ENCODE measurements around the gene SSPN. TPM values are rescaled to one million over a fixed set of nuclear protein-coding genes. Genes with fewer than 3 reads are reported as not detected.
A peak's percentile ranks its signal among the peaks of the same experiment; 100 is the strongest.

The SSPN gene
- total and polyA plus RNA-seq, 12 donors, result 5.9 to 115 (median 83.7) TPM

GRCh38 chr12:26239122-26239851 is 43.9 kb downstream of the SSPN start:
- WGBS, 2 donors, result 63 to 73% methylated on average over 5 of the region's 5 CpGs
- intact Hi-C loops (cut with DNase I), result no loop called here
- Histone ChIP-seq H3K9me3 (no peaks in the 10 kb centered on the region), H3K27me3 (no peaks in the 10 kb centered on the region), H3K4me3 (no peak overlapping the region), H3K4me1 (peaks cover 0 to 30% (median 12%) of the 10 kb centered on the region in 9 donors), H3K27ac (peak overlapping the region in 6 of 10 donors; percentile 7 to 61 (median 36)), H3K36me3 (no peaks in the 10 kb centered on the region)
- DNase-seq (peak; percentile 38 to 60), ATAC-seq (peak; percentile 62 to 92 (median 80))
- TF ChIP-seq CTCF (IDR thresholded peaks at IDR 0.05), result no peak

- ATAC-seq (peak in 1 of 8 donors; percentile 27), DNase-seq (no peak)
- intact Hi-C loops (cut with DNase I), result no loop called here
- no peak overlapping the region for H3K4me3 ChIP-seq
- peak overlapping the region in 3 of 10 donors; percentile 29 to 61 (median 58) for H3K27ac ChIP-seq
- TF ChIP-seq CTCF (IDR thresholded peaks at IDR 0.05), result no peak
- no peaks in the 10 kb centered on the region for H3K36me3 ChIP-seq
- peaks cover 0 to 30% (median 12%) of the 10 kb centered on the region in 9 donors for H3K4me1 ChIP-seq
- whole genome bisulfite sequencing, 2 donors, result 80 to 82% methylated on average over 4 of the region's 4 CpGs
- no peaks in the 10 kb centered on the region for H3K9me3 ChIP-seq
- no peaks in the 10 kb centered on the region for H3K27me3 ChIP-seq
Measured at GRCh38 chr12:26239852-26240815, 44.8 kb downstream of the SSPN start.

DNA sequence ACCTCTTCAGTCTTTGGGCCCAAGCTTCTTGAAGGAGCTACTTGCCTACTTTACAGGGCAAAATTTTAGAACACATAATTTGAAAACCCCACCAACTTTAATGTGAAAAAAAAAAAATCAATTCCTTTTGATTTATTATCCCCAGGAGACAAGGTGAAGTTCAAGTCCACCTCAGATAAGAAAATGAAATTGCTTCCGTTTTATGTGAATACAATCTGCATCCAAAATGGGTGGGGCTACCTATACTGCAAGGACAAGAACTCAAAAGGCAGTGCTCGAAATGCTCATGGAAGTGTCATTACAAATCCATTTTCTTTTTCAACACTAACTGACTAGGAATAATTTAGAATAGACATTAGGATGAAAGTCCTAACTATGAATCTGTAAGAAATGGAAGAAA is 45.7 kb downstream of the SSPN start:
- Histone ChIP-seq H3K27ac (no peak overlapping the region), H3K9me3 (no peaks in the 10 kb centered on the region), H3K27me3 (no peaks in the 10 kb centered on the region), H3K36me3 (no peaks in the 10 kb centered on the region), H3K4me3 (no peak overlapping the region), H3K4me1 (peaks cover 0 to 30% (median 12%) of the 10 kb centered on the region in 9 donors)
- no peak for DNase-seq
- no peak for ATAC-seq
- no peak for TF ChIP-seq CTCF (IDR thresholded peaks at IDR 0.05)
- intact Hi-C loops (cut with DNase I), result no loop called here
- 66 to 76% methylated on average over 2 of the region's 2 CpGs for WGBS, 2 donors

DNA sequence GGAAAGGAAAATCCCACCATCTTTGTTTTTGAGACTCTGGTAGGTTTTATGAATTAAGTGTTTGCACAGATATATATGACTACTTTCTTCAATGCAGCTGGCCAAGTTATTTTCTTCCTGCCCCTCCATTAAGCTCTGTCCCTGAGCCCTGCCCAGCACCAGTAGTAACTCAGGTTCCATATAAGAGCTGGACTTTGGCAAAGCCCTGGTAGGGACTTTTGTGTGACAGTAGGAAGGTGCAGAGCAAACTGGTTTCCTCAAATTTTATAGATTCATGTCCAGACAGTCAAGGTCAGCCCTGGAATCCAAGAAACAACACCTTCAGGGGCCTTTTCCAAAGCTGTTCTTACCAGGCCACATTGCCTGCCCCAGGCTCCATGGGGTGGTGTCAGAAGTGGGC is 47.3 kb downstream of the SSPN start:
- no peak for ATAC-seq
- intact Hi-C loops (cut with DNase I), result no loop called here
- no peaks in the 10 kb centered on the region for H3K27me3 ChIP-seq
- H3K9me3 ChIP-seq, result no peaks in the 10 kb centered on the region
- DNase-seq, result no peak
- H3K27ac ChIP-seq, result no peak overlapping the region
- peaks cover 0 to 30% (median 12%) of the 10 kb centered on the region in 9 donors for H3K4me1 ChIP-seq
- H3K4me3 ChIP-seq, result no peak overlapping the region
- no peak for TF ChIP-seq CTCF (IDR thresholded peaks at IDR 0.05)
- H3K36me3 ChIP-seq, result no peaks in the 10 kb centered on the region
